ENCODE data around the gene NRXN3. TPM values are rescaled to one million over a fixed set of nuclear protein-coding genes. Genes with fewer than 3 reads are reported as not detected.
A peak's percentile ranks its signal among the peaks of the same experiment; 100 is the strongest.

Gene NRXN3
- total RNA-seq, 1 experiment from 2014 or later, result 0.11 TPM

GRCh38 chr14:78709795-78710557 lies 539.8 kb downstream of the NRXN3 start:
- no peak for DNase-seq (ENCODE audit: low read depth)

DNA sequence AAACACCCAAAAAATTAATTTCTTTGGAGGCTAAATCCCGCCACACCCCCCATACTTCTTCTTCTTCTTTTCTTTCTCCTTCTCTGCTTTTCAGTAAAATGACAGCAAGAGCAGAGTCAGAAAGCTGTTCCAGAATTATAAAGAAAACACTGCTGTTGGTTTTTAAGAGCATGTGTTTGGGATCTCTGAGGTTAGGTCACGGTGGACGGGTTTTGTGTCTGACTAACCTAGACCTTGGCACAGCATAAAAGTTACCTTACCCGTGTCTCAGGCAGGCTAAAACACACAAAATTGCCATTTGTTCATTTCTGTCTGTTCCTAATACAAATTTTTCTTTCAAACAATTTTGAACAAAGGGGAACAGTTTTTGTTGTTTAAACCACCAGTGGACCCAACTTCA lies 540.8 kb downstream of the NRXN3 start:
- no peak for DNase-seq (ENCODE audit: low read depth)

- no peak for DNase-seq (ENCODE audit: low read depth)
Measured at GRCh38 chr14:78713716-78714115, 543.5 kb downstream of the NRXN3 start.

DNA sequence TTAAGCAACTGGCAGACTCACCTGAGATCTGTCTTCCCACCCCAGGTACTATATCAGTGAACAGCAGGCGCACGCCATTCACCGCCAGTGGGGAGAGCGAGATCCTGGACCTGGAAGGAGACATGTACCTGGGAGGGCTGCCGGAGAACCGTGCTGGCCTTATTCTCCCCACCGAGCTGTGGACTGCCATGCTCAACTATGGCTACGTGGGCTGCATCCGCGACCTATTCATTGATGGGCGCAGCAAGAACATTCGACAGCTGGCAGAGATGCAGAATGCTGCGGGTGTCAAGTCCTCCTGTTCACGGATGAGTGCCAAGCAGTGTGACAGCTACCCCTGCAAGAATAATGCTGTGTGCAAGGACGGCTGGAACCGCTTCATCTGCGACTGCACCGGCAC lies 544.5 kb downstream of the NRXN3 start:
- no peak for DNase-seq (ENCODE audit: low read depth)

DNA sequence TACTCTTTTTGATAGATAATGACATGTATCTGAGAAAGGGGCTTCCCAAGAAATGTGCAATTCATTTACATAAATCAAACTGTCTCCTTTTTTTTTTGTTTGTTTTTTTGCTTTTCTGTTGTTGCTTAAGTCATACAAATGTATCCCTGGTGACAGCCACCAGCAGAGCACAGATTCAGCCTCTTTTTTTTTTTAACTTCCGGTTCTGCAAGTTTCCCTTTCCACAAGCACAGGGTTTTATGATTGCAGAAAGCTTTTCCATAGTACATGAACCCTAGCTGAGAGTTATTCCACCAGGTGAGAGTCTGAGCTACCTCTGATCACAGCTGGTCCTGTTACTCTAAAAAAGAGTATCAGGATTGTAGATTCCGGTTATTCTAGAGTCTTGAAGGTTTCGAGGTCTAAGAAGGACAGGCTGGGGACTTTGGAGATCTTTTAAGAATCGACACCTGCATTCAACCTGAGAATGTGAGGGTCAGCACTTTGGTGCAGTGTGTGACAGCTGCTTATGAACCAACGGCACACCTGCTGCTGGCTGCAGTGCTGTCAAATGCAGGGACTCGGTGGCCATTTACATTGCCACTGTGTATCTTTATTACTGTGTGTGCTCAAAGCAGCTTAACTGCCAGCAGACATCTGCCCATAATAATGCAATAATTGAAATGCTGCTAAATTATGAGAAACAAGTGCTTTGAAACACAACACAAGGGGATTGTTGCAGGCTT lies 551.7 kb downstream of the NRXN3 start:
- no peak for DNase-seq (ENCODE audit: low read depth)

DNA sequence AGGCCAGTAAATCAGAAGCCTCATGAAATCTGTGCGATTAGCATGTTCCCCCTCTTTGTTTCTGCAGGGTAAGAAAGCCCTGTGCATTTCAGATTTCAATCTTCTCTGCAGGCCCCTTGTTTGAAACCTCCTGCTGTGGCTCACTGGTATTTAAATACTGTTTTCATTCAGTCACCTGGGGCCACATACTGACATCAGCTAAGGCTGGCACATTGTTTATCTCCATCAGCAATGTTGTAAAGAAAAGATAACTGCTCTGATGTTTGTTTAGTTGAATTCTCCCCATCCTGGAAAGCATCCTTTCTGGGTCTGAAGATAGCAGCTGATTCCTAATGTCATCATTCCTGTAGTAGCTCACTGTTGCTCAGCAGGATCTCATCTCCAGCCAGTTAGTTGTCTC lies 554.9 kb downstream of the NRXN3 start:
- DNase-seq (ENCODE audit: low read depth), result no peak

GRCh38 chr14:78737116-78737515 lies 566.9 kb downstream of the NRXN3 start:
- no peak for DNase-seq (ENCODE audit: low read depth)

DNA sequence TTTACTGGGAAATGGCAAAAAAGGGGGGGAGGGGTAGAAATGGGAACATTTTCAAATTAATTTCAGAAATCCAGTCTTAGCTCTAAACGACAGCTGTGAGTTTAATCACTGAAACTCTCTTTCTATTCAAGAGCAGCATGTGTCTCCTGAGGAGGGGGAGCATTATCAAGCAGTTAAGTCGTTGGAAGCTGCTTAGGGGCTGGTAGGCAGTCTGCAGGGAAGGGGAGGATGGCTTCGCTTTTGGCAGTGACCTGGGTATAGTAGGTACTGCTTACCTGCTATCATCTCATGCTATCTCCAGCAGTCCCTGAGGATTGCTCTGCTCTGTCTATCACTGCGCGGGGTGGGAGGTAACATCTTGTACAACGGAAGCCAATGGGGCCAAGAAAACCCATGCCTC lies 567.4 kb downstream of the NRXN3 start:
- DNase-seq (ENCODE audit: low read depth), result no peak

GRCh38 chr14:78746086-78746595 lies 576.0 kb downstream of the NRXN3 start:
- no peak for DNase-seq (ENCODE audit: low read depth)

DNA sequence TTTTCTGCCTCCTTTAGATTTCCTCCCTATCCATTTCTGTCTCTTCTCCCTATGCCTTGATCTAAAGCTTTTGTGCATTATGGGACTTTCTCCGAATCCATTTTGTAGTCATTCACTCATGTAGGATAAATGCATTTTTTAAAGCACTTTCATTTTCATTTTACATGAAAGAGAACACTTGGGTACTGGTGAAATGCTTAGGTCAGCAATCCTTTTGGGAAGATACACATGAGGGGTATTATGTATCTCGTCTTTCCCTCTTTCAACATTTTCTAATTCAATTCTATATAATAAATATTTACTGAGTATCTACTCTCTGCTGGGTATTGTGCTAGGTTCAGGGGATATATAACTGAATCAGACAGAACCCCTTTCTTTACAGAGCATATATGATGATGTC lies 577.6 kb downstream of the NRXN3 start:
- no peak for DNase-seq (ENCODE audit: low read depth)

GRCh38 chr14:78752518-78753188 lies 582.5 kb downstream of the NRXN3 start:
- DNase-seq (ENCODE audit: low read depth), result peak; percentile 24

GRCh38 chr14:78754059-78754458 lies 583.9 kb downstream of the NRXN3 start:
- DNase-seq (ENCODE audit: low read depth), result no peak

- peak; percentile 22 for DNase-seq (ENCODE audit: low read depth)
Measured at GRCh38 chr14:78758333-78758732, 588.2 kb downstream of the NRXN3 start.

DNA sequence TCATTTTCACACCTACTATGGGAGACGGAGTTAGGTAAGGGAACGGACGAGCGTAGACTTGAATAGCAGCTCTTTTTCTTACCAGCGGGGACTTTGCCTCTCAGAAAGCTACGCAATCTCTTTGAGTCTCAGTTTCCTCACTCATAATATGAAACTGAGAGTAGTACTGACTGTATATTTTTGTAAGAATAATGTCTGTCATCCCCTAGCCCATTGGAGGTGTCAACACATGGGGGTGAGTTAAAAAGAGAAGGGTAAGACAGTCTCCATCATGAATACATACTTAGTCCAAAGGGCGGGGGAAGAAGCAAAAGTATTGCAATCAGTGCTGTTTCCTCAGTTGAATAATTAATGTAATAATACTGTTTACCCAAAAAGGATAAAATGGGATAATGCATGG lies 592.2 kb downstream of the NRXN3 start:
- no peak for DNase-seq (ENCODE audit: low read depth)

- DNase-seq (ENCODE audit: low read depth), result no peak
Measured at GRCh38 chr14:78763746-78764145, 593.6 kb downstream of the NRXN3 start.

DNA sequence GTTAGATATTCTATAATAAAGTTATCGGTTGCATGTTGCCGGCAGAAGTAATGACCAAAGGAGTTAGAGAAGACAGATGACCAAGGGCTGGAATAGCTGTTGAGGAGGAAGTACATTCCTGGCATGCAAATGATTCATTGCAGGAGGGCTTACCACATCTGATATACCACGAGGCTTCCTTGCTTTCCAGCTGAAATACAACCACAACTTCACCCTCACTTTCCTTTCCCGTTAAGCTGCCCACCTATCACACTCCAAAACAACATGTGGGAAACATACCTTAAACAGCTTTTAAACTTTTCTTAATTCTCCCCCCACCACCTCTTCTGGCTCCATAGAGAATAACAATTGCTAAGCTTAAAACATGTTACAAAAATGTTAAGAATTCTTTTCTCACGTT lies 594.1 kb downstream of the NRXN3 start:
- DNase-seq (ENCODE audit: low read depth), result peak; percentile 55

DNA sequence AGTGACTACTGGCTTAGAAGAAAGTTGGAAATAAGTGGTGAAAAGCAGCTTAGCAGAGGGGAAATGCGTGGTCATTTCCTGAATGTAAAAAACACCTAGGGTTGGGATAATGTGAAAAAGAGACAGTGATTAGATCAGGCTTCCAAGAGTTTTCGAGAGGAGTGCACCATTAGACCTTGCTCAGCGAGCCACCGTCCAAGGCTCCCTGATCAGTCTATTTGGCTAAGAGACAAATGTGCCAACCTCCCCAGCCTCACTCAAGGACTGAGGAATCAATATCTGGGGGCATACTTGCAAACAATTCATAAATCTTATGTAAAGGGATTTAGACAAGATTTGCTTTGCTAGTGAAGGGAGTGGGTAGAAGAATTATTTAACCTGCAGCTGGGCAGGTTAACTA lies 594.5 kb downstream of the NRXN3 start:
- DNase-seq (ENCODE audit: low read depth), result no peak

GRCh38 chr14:78767436-78767835 lies 597.3 kb downstream of the NRXN3 start:
- no peak for DNase-seq (ENCODE audit: low read depth)

DNA sequence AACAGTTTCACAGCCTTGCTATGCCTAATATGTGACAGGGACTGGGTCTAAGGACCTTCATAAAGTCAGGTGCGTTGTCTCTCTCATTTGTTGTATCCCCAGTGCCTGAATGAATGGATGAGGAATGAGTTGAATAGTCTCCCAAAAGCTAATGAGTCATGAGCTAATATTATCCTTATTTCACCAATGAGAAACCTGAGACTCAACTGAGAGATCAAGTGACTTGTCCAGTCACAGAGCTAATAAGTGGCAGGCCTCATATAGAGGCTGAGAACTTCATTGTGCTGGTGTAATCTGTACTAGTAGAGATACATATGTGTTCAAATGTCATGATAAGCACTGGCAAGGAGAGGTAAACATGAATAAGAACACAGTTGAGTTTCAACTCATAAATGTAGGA lies 612.4 kb downstream of the NRXN3 start:
- DNase-seq (ENCODE audit: low read depth), result no peak

DNA sequence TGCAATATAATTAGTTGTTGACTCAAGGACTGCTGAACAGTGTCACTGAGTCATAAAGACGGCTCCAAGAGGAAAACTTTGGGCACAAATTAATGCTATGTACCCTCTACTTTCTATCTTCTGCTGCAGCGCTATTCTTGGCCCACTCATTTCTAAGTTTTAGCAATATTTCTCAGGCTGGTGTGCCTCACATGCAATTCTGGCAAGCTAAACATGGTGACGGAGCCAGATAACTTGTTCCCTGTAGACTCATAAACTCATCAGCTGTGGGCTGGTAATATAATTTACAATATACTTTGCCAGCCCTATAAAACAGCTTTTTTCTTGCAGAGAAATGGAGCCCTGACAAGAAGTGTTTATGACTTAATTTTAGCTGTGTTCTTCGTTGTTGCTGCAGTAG lies 615.1 kb downstream of the NRXN3 start:
- no peak for DNase-seq (ENCODE audit: low read depth)

DNA sequence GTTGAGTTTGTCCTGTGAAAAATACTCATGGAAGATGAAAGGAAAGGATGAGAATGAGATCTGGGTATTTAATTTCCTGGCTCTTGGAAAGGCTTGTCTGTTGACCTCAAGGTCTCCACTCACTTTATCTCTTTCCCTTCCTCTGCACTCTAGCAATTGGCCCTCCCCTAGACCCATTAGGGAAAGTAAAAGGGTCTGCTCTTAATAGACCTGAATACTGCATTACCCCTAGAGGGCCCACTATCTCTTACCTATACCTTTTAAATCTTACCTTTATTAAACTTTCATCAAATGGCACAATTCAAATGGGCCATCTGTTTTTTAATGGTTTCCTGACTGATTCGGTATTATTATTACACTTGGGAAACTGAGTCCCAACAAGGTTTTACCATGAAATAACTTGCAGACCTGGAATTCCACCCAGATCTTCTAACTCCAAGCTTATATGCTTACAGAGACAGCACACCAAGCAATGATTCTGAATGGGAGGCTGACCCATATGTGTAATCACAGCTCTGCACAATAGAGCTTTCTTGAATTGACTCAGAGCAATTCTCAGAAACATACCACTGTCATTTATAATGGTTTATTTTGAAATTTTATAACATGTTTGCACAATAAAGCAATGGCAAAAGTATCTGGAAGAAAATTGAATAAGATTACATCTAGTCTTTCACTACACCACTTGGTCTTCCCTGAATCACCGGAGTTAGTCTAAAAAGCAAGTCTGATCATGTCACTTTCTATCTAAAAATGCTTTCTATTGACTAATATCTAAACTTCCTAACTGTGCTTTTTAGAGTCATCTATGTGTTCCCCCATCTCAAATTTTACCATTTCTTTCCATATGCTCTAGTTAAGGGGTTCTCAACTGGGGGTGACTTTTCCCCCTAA lies 618.5 kb downstream of the NRXN3 start:
- no peak for DNase-seq (ENCODE audit: low read depth)

- no peak for DNase-seq (ENCODE audit: low read depth)
Measured at GRCh38 chr14:78790271-78790670, 620.1 kb downstream of the NRXN3 start.
